HG03575 (cell line): ENCODE results near the gene GNL2.
"Not testable (repeated sequence)": the region's sequence is repeated elsewhere in the genome, so short reads cannot be mapped to it uniquely, and the experiment has no call there.

Experiments used
- ATAC-seq: cut with Tn5 transposase; IDR thresholded peaks from one replicate; pipeline ENCODE4 v1.9.1; 2021; ENCODE audit not compliant: unreplicated experiment, insufficient number of reproducible peaks, low FRiP score; ENCODE audit errors: extremely low read depth

Gene GNL2

DNA sequence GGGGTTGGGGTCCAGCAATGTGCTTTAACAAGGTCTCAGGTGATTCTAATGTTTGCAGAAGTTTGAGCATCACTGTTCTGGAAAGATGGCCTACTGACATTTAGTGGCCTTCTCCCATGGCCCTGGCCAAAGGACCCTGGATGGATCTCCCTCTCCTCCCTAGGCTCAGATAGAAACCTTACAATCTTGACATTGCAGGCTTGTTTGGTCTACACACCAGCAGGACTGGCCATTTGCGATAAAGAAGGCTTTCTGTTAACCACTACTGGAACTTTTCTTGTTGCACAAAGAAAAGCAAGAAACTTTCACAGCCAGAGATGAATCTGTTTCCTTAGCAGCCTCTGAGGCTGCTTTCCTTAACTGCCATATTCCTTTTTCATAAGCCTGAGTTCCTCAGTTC, 32.8 kb downstream of the GNL2 start:
- ATAC-seq = no peak

DNA sequence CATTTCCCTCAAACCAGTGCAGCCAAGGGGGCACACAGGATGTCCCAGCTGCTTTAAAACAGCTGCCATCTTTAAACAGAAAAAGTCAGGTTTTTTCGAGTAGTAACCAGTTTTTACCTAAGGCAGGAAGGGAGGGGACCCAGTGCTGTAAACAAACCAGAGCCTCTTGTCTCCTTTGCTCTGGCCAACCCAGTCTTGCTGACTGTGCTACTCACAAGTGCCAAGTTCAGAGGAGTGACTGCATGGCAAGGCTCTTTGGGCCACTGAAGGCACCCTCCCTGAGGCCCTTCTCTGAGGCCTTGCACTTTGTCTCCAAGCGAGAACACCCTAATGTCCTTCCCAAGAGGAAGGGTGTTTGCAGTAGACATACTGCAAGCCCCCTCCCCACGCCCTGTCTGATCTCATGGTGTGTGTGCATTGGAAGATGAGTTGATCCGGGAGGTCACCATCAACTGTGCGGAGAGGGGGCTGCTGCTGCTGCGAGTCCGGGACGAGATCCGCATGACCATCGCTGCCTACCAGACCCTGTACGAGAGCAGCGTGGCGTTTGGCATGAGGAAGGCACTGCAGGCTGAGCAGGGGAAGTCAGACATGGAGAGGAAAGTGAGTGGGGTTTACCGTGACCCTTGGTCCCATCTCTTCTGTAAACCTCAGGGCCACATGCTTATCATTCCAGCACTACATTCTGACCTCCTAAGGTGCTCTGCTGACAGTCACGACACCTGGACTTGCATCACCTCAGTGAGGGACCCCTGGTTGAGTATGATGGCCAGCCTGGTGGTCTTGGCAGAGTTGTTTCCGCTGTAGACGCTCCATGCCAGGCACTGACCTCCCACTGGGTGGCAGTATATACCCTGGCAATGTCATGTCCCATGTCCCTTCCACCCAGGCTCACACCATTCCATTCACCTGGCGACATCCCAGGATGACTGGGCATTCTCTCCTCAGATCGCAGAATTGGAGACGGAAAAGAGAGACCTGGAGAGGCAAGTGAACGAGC, 34.3 kb downstream of the GNL2 start:
- no peak for ATAC-seq

DNA sequence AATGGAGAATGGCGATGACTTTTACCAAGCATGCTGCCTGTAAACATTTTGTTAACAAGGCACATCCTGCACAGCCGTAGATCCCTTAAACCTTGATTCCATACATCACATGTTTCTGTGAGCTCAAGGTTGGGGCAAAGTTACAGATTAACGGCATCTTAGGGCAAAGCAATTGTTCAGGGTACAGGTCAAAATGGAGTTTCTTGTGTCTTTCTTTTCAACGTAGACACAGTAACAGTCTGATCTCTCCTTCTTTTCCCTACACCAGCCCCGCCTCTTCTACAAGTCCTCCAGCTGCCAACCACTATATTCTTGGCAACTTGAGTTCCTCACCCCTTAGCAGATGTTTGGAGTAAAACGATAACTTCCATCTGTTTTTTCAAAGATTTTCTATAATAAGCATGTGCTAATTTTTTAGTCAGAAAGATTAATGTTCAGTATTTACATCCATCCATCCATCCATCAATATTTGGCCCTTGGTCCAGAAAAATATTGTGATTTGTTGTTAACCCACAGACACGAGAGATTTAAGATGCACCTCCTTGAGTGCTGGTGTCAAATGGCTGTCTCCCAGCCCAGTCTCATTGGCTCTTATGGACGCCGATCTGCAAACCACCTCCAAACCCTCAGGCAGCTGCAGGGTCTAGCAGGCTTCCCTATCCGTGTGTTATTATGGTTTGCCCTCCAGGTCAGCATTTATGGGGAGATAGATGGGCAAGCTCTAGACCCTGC, 35.2 kb downstream of the GNL2 start:
- no peak for ATAC-seq

DNA sequence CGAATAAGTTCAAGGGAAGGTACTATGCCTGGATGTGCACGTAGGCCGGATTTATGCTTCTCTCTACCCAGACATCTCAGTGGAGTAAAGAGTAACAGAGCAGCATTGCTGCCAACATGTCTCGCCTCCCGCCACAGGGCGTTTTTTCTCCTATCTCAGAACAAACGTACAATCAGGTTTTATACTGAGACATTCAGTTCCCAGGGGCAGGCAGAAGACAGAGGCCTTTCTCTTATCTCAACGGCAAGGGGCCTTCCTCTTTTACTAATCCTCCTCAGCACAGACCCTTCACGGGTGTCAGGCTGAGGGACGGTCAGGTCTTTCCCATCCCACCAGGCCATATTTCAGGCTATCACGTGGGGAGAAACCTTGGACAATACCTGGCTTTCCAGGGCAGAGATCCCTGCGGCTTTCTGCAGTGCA, 35.8 kb downstream of the GNL2 start:
- not testable (repeated sequence) for ATAC-seq

DNA sequence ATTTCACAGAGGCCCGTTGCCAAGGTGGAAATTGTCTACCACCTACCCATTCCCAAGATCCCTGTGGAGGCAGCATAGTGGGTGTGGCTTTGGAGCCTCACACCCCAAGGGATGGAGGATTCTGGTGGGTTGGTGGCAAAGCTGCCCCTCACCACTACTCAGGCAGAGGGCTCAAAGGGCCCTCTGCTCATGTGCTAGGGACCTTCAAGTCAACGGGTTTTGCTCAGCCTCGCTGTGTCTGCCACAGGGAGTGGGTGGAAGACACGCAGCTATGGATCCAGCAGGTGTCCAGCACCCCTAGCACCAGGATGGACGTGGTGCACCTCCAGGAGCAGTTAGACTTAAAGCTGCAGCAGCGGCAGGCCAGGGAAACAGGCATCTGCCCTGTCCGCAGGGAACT, 36.7 kb downstream of the GNL2 start:
- ATAC-seq = no peak

DNA sequence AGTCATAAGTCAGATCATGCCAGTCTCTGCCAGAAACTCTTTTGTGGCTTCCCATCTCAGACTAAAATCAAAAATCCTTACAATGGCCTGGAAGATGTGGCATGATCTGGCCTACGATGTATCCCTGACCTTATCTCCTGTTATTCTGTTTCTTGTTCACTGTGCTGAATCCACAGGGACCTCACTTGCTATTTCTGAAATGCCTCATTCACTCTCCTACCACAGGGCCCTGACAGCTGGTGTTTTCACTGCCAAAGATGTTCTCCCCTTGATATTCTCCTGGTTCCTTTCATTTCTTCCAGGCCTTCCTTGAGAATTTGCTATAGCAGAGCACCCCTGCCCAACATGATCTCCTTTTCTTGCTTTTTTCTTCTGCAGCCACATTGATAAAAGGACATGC, 37.3 kb downstream of the GNL2 start:
- ATAC-seq = no peak

DNA sequence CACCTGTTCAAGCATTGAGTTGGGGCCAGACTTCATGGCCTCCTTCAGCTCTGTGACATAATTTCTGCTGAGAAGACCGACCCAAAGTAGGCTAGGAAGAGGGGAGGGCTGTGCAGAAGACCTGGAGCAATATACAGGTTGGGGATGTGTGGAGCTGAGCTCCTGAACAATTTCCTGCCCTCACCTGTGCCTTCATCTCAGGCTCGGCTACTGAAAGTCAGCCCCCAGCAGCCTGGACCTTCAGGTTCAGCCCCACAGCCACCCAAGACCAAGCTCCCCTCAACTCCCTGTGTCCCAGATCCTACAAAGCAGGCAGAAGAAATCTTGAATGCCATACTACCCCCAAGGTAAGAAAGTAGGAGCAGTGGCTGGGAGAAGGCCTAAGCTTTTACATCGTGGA, 38.3 kb downstream of the GNL2 start:
- no peak for ATAC-seq

DNA sequence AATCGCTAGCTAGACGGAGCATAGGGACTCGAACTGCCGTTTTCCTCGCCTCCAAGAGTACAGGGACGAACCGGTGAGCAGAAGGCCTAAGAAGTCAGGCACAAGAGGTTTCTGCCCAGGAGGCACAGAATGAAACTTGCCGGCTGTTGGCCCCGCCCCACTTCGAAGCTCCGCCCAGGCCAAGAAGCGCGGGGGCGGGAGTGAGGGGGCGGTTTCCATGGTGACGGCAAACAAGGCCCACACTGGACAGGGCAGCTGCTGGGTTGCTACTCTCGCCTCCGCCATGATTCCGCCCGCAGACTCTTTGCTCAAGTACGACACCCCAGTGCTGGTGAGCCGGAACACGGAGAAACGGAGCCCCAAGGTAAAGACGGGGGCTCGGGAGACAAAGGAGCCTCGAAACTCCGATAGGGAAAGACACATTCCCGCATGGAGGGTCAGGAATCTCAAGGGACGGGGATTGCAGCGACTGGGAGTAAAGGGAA, 39.0 kb downstream of the GNL2 start, which contains the start of gene DNALI1:
Gene DNALI1 (plus strand): TSS at position 229 of the 485 bp plus-strand sequence. CDS start 55 bp downstream, at position 284.
- ATAC-seq = no peak

DNA sequence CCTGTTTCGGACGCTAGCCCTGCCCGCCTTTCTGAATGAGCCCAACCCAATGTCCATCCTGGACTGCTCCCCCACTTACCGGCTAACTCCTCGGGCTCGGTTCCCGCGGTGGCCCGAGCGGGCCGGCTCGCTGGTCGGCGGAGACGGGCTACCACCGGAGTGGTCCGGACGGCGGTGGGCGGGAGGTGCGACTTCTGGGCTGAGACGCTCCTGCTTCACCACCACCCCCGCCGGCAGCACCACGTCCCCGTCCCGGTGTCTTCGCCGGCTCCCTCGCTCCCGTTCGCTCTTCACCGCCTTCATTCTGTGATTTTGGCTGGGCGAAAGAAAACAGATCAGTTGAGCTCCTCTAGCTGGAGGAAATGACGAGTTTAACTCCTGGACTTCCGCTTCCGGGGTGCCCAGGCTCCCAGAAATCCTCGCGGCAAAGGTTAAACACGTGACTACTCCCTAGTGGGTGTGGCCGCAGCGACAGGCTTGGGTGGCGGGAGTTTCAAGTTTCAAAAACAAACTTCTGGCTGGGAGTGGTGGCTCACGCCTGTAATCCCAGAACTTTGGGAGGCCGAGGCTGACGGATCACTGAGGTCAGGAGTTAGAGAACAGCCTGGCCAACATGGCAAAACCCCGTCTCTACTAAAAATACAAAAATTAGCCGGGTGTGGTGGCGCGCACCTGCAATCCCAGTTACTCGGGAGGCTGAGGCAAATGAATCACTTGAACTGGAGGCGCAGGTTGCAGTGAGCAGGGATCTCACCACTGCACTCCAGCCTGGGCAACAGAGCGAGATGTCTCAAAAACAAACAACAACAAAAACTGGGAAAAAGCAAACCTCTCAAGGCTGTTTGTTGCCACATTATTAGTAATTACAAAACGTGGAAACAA, 41.6 kb downstream of the GNL2 start, which contains the start of gene SNIP1:
Gene SNIP1 (minus strand): TSS at position 367 of the 882 bp plus-strand sequence. CDS start 64 bp downstream, at position 303.
- peak; percentile 47 for ATAC-seq

DNA sequence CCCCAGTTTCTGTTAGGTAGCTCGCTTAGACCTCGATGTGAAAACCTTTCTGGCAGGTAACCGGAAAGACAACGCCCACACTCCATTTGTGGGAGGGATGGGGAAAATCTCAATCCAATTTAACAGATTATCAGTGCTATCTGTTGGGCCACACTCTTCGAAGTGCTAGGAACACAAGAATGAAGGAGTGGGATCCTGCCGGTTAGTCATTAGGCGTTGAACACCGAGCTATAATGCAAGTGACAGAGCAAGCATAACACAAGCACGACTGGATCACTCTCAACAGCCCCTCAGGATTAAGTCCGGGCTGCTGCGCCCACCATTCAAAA, 42.2 kb downstream of the GNL2 start:
- no peak for ATAC-seq

DNA sequence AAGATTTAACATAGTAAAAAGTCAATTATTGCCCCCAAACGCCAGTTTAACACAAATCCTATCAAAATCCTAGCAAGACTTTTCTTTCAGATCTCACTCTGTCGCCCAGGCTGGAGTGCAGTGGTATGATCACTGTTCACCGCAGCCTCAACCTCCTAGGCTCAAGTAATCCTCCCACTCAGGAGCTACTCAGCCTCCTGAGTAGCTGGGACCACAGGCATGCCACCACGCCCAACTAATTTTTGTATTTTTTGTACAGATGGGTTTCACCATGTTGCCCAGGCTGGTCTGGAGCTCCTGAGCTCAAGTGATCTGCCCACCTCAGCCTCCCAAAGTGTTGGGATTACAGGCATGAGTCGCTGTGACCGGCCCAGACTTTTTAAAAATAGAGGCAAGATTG, 46.4 kb downstream of the GNL2 start:
- ATAC-seq = no peak

DNA sequence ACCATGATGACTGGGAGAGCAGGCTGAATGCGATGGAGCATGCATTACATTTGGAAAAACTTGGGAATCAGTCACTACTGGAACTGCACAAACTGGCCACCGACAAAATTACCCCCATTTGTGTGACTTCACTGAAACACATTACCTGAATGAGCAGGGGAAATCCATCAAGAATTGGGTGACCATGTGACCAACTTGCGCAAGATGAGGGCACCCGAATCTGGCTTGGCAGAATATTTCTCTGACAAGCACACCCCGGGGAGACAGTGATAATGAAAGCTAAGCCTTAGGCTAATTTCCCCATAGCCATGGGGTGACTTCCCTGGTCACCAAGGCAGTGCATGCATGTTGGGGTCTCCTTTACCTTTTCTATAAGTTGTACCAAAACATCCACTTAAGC, 50.7 kb downstream of the GNL2 start:
- no peak for ATAC-seq

DNA sequence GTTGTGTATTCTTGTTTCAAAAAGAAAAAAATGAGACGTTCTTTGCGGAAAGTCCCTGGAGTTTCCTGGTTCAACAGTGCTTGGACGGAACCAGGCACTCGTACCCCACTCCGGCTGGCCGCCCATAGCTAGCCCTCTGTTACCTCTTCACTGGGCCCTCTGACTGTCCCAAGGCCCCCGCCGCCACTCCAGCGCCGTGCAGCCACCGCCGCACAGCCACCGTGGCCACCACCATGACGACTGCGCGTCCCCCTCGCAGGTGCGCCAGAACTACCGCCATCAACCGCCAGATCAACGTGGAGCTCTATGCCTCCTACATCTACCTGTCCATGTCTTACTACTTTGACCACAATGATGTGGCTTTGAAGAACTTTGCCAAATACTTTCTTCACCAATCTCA, 51.2 kb downstream of the GNL2 start:
- ATAC-seq = no peak

DNA sequence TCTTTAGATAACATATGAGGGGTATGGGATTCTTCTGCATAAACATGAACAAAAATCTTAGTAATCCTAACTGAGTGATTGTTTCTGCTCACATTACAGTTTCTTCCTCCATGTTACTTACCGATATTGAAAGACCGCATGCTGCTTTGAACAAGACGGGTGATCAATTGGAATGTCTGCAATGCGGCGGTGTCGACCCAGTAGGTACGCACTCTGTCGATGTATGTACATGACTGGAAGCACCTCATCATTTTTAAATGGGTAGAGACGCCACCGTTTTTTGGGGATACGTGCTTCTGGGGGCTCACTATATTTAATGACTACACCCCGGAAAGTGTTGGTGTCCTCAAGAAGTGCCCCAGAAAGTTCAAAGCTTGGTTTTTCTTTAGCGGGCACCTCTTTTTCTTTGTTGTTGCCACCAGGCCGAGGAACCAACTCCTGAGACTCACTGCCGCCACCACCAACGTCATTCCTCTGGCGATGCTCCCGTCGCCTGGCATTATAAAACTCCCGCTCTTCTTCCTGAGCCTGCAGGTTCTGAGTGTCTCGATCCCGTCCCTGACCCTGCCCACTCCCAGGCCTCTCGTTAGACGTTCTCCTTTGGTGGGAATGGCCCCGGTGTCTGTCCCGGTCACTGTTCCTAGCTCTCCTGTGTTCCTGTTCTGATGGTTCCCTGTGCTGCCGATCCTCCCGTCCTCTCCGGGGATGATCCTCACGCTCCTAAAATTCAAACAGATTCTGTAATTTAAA, 55.5 kb downstream of the GNL2 start:
- ATAC-seq = no peak

DNA sequence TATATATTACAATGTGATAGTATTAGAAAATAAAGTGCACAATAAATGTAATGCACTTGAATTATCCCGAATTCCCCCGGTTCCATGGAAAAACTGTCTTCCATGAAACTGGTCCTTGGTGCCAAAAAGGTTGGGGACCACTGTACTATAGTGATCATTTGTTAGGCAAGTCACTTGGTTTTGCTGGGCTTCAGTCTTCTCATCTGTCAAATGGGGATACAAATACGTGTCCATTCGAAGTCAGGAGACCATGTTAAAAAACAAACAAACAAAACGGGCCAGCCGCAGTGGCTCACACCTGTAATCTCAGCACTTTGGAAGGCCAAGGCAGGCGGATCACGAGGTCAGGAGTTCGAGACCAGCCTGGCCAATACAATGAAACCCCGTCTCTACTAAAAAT, 56.6 kb downstream of the GNL2 start:
- ATAC-seq = not testable (repeated sequence)

DNA sequence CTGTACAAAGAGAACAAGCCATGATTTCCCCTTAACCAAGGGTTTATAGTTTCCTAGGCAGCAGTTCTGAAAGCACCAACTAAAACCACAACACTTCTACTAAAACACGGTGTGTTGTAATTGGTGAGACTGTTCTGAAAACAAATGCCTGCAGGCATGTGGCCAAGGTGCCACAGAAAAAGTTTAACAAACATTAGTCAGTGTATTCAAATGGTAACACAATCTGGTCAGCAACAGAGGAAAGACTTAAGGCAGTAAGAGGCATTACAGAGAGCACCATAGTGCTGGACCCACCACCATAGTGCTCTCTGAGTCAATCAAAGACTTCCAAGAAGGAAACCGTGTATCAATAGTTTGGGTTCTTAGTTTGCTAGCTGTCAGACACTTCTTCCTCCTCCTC, 58.4 kb downstream of the GNL2 start:
- no peak for ATAC-seq

DNA sequence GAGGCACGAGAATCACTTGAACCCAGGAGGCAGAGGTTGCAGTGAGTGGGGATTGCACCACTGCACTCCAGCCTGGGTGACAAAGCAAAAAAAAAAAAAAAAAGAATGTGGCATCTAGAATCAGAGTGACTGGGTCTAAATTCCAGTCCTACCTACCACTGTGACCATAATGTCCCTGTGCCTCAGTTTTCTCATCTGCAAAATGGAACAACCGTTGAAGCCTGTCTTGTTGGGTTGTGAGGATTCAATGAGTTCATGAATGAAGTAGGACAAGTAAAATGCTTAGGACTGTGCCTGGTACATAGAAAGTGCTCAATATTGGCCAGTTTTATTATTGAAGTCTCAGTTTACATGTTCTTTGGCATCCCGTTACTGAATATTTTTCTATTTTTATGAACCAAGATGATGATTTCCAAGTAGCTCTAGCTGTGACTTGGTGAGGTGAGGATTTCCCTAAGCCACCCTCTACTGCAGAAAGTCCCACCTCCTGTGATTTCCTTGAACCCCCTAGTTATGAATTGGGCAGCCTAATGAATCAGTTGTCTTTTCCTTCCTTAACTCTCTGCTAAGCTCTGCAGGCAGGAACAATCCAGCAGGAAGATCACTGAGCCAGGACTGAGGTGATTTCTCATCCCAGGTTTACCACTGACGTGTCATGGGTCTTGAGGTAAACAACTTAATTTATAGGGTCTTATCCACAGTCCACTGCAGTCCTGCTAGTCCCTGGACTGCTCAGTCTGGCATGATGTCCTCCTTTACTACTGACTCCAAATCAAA, 62.2 kb downstream of the GNL2 start:
- no peak for ATAC-seq
